Measurements from ENCODE around the gene PRODH.
"Not testable (repeated sequence)": the region's sequence is repeated elsewhere in the genome, so short reads cannot be mapped to it uniquely, and the experiment has no call there.

The PRODH gene

GRCh38 chr22:18968011-18968749, 32.1 kb upstream of the PRODH start:
- DNase-seq (ENCODE audit: low read depth): peak; percentile 19

GRCh38 chr22:18967391-18968010, 31.4 kb upstream of the PRODH start:
- not testable (repeated sequence) for DNase-seq (ENCODE audit: low read depth)

- DNase-seq (ENCODE audit: low read depth): no peak
Observed at GRCh38 chr22:18966748-18967147, 30.7 kb upstream of the PRODH start.

DNA sequence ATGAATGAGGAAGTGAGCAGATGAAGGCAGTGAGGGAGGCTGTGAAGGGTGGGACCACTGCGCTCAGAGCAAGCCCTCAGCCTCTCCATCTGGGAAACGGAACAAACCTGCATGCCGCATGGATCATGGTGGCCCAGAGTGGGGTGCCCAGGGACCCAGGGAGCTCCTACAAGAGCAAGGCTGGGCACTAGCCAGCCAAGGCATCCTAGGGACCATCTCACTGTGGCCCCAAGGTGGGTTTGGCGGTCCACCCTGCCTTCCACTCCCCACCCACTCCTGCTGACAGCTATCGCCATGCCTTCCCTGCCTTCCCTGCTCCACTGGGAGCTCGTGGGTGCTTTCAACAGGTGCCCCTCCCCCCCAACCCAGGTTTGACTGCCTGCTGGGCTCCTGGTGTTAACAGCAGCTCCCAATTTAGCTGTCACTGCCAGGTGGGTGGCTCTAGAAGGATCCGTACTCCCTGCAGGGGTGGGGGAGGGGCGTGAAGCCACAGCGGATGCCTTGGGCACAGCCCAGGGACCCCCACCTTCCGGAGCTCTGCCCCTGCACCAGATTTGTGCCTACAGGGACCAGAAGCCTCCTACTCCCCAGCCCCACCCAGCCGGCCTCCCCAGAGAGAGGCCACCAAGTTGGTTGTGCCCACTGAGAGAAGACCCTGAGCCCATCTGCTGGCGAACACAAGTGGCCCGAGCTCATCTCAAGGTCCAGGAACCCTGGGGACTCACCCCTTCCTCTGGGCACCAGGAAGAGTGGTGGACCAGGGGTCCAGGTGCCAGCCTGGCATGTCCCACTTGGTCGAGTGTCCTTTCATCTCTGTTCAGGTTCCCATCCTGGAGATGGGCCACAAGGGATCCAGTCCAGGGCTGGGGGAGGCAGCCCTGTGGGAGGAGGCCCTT, 29.7 kb upstream of the PRODH start:
- no peak for DNase-seq (ENCODE audit: low read depth)

- not testable (repeated sequence) for DNase-seq (ENCODE audit: low read depth)
Observed at GRCh38 chr22:18964501-18965265, 28.6 kb upstream of the PRODH start.

DNA sequence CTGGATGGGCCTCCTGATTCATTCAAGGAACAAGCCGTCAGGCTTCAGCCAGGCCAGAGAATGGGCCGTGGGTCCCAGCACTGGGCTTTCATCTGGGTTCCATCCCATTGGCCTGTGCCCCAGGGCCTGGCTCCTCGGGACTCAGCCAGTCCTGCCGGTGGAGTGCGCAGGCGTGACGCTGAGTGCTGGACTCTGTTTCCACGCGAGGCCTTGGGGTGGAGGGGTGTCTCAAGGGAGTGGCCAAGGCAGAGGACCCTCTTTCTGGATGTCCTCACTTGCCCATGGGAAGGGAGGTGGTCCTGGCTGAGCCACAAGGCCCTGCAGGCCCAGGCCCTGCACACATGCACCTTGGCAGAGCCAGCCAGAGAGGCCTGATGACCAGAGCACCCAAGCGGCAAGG, 28.0 kb upstream of the PRODH start:
- DNase-seq (ENCODE audit: low read depth): not testable (repeated sequence)

GRCh38 chr22:18962308-18962635, 26.2 kb upstream of the PRODH start:
- DNase-seq (ENCODE audit: low read depth): no peak

GRCh38 chr22:18961632-18962307, 25.7 kb upstream of the PRODH start:
- DNase-seq (ENCODE audit: low read depth): not testable (repeated sequence)

DNA sequence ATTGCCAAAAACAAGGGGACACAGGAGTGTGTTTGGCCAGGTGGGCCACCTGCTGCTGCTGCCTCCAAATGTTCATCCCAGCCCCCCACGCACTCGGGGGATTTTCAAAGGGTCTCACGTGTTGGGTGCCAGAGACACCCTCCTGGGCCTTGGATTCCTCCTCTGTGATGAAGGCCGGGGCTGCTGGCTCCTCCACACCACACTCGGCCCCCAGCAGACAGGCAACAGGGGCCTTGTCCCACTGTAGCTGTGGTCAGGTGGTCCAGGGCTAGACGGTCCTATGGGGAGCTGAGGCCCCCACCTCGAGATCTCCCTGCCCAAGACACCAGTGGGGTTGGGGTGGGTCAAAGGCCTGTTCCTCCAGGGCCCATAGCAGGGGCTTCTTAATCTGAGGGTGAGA, 25.1 kb upstream of the PRODH start:
- not testable (repeated sequence) for DNase-seq (ENCODE audit: low read depth)

DNA sequence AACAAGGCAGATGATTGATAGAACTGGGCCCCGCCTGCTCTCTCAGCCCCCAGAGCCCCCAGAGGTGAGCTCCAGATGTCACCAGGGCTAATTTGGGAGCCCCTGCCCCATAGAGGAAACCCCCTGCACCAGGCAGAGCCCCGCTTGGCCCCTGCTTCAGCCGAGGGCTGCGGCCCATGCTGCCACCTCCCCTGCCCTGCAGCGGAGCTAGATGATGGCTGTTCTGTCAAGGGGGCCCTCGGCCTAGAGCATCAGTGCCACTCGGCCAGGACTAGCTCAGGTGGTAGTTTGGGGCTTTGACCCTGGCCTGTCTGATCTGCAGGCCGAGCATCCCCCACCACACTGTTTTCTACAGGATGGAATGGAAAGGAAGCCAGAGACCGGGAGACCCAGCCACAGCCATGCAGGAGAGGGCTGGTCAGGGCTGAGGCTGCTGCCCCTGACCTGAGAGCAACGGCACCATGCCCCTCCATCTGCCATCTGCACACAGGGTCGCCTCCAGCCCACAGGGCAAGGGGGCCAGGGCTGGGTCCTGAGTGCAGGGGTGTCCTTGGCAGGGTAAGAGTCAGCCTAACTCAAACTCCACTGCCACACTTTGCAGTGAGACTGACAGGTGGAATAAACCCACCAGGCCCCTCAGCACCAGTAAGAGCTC, 24.2 kb upstream of the PRODH start:
- not testable (repeated sequence) for DNase-seq (ENCODE audit: low read depth)

DNA sequence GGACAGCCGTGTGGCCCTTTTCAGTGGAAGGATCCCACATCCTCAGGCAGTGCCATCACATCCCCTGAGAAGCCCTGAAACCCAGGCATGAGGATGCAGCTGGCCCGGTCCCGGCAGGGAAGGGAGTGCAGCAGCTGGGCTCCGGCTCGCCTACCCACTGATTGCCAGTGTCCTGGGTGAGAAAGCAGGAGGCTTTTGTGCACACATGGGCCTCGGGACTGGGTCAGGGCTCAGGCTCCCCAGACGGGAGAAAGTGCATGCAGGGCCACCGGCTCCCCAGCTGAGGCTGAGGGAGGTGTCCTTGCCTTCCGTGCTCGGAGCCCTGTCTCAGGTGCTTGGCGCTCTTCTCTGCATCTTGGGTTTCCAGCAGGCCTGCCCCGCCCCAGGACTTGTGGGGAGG, 23.6 kb upstream of the PRODH start:
- not testable (repeated sequence) for DNase-seq (ENCODE audit: low read depth)

GRCh38 chr22:18959266-18959665, 23.2 kb upstream of the PRODH start:
- not testable (repeated sequence) for DNase-seq (ENCODE audit: low read depth)

DNA sequence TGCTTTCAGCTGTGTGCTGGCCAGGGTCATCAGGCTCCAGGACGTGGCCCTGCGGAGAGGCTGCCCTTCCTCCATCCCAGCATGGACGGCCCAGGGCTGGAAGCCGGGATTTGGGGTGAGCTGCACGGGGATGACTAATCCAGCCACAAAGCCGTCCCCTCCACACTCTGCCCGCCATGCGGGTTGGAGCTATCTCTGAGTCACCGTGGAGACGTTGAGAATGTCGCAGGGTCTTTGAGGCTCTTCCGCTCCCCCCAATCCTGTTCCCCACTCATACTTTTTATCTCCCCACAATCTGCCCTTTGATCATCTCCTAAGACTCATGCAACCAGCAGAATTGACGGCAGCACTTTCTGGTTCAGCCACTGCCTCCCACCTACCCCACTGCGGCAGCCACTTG, 22.6 kb upstream of the PRODH start:
- DNase-seq (ENCODE audit: low read depth): peak; percentile 59

DNA sequence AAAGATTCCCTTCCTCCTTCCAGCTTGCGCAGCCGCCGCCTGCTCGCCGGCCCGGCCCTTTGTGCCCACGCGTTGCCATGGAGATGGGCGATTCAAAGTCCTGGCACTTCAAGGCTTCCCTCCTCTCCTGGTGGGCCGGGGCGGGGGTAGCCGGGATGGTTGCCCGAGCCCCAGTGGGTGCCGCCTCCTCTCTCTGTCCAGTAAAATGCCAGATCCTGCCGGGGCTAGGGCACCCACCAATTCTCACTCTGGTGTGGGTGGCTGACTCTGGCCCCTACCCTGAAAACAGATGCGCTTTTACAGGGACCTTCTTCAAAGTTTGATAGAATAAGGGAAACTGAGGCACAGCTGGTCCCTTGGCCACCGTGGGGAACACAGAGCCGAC, 22.2 kb upstream of the PRODH start:
- DNase-seq (ENCODE audit: low read depth): not testable (repeated sequence)

GRCh38 chr22:18957621-18958320, 21.7 kb upstream of the PRODH start:
- not testable (repeated sequence) for DNase-seq (ENCODE audit: low read depth)

DNA sequence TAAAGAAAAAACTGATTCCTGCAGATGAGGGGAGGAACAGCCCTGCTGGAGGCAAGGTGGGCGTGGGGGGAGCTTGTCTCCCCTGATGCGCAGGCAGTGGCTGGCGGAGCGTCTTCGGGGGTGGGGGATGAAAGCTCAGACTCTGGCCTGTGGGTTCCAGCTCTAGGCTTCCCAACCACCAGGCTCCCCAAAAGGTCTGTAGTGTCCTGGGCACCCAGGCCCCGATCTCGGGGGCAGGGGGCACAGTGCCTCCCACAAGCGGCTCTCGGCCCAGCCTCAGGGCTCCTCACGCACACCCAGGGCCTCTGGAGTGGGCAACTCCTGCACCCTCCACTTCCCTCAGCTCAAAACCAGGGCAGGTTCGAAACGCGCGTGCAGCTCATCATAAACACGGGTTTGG, 20.9 kb upstream of the PRODH start:
- DNase-seq (ENCODE audit: low read depth): not testable (repeated sequence)

GRCh38 chr22:18956121-18956895, 20.2 kb upstream of the PRODH start:
- DNase-seq (ENCODE audit: low read depth): not testable (repeated sequence)

- DNase-seq (ENCODE audit: low read depth): no peak
Observed at GRCh38 chr22:18955696-18956095, 19.6 kb upstream of the PRODH start.

DNA sequence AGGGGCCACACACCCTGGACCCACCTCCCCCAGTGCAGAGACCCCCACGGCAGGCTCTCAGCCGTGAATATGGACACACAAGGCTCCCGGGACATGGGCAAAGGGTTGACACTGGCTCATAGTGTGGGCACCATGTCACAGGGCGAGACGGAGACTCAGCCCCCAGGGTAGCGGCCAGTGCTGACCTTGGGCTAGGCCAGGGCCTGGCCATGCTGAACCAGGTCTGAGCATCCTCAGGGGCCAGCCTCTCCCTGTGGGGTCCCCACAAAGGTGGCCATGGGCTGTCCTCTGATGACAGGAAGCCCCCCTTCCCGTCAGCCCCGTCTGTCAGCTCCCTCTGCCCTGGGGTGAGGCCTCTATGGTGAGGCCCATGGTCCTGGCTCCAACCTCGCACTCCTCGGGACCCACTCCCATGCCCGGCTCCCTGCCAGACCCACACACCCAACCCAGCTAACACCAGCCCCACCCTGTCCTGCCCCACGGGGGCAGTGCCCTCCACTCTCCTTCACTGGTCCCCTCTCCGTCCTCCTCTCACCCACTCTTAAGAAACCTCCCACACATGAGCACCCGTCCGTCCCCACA, 19.0 kb upstream of the PRODH start:
- DNase-seq (ENCODE audit: low read depth): no peak

Data from iris pigment epithelial cell (primary cell).